Measurements from ENCODE around the gene TSPAN15.
"Not testable (repeated sequence)": the region's sequence is repeated elsewhere in the genome, so short reads cannot be mapped to it uniquely, and the experiment has no call there.

Gene TSPAN15

DNA sequence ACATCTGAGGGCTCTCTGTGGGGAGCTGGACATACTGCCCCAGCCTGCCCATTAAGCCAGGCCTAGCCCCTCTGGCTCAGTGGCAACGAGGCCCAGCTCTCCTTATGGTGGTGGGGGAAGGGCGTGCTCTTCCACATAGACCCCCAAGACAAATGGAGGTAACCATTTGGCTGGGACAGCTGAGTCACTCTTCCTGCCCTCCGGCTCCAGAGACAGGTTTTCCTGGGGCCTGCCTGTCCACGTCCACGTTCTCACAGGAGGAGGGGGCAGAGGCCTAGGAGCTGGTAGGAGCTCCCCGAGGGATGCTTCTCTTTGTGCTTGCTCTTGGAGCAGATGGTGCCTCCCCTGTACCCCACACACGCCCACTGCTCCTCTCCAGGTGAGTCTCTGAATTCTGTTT lies 33.5 kb downstream of the TSPAN15 start:
- Histone ChIP-seq H3K4me3 (ENCODE audit: insufficient read depth, low read depth, low read length) (no peak overlapping the region), H3K27ac (ENCODE audit: insufficient read depth, low read depth, low read length, poor library complexity, severe bottlenecking) (no peak overlapping the region), H3K9me3 (ENCODE audit: control insufficient read depth, low read length) (peaks cover 4% of the 10 kb centered on the region), H3K4me1 (ENCODE audit: control insufficient read depth, insufficient read depth, low read length) (no peaks in the 10 kb centered on the region), H3K27me3 (ENCODE audit: control insufficient read depth, insufficient read depth, low read length, poor library complexity, severe bottlenecking) (no peaks in the 10 kb centered on the region), H3K36me3 (ENCODE audit: control insufficient read depth, insufficient read depth, low read length) (no peaks in the 10 kb centered on the region)
- 90 to 92% methylated on average over 7 of the region's 7 CpGs for WGBS, 2 experiments

DNA sequence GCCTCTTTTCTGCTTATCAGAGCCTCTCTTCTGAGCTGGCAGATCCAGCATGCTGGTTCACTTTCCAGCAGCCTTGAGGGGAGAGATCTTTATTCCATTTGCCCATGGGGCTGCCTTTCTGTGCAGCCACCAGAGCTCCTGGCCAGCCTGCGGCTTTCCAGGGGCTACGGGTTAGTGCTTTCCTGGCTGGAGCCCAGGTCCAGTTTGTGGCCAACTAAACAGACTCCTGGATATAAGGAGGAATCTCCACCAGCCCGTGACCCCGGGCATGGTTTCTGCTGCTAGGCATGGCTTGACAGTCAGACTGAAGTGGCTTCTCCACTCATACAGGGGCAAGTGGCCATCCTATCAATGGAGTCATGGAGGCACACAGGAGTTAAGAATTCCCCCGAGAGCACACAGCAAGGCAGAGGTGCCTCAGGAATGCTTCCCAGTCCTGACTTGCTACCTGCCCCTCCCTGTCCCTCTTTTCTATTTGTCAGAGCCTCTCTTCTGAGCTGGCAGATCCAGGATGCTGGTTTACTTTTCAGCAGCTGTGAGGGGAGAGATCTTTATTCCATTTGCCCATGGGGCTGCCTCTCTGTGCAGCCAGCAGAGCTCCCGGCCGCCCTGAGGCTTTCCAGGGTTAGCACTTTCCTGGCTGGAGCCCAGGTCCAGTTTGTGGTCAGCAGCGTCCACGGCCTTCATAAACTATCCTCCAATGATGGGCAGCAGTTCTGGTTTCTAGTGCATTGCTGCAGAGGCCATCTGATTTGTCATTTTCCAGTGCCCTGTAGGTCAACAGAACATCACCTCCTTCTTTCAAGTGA lies 35.9 kb downstream of the TSPAN15 start:
- 91 to 96% methylated on average over 9 of the region's 9 CpGs for WGBS, 2 experiments
- Histone ChIP-seq H3K4me3 (ENCODE audit: insufficient read depth, low read depth, low read length) (no peak overlapping the region), H3K36me3 (ENCODE audit: control insufficient read depth, insufficient read depth, low read length) (no peaks in the 10 kb centered on the region), H3K4me1 (ENCODE audit: control insufficient read depth, insufficient read depth, low read length) (peaks cover 6% of the 10 kb centered on the region), H3K27me3 (ENCODE audit: control insufficient read depth, insufficient read depth, low read length, poor library complexity, severe bottlenecking) (no peaks in the 10 kb centered on the region), H3K9me3 (ENCODE audit: control insufficient read depth, low read length) (peaks cover 4% of the 10 kb centered on the region), H3K27ac (ENCODE audit: insufficient read depth, low read depth, low read length, poor library complexity, severe bottlenecking) (no peak overlapping the region)

DNA sequence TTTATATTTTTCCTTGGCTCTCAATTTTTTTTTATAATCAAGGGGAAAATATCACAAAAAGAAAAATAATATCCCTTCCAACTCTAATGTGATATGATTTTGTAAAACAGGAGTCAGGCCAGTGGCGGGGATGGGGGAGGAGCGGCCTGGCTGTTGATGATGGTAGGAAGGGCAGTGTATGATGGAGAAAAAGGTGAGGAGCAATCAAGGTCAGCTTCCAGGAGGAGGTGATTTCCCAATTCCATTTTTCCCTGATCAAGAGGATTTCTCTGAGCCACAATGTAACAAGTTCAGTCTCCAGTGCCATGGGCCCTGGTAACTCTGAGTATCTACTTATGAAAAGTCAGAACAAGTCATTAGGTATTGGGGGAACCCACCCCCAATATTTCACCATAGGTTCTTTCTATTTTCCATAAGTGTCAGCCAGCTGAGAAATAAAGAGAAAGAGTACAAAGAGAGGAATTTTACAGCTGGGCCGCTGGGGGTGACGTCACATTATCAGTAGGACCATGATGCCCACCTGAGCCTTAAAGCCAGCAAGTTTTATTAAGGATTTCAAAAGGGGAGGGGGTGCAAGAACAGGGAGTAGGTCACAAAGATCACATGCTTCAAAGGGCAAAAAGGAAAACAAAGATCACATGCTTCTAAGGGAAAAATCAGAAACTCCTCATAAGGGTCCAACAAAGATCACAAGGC lies 37.0 kb downstream of the TSPAN15 start:
- not testable (repeated sequence) for H3K27me3 ChIP-seq (ENCODE audit: control insufficient read depth, insufficient read depth, low read length, poor library complexity, severe bottlenecking); H3K27ac ChIP-seq (ENCODE audit: insufficient read depth, low read depth, low read length, poor library complexity, severe bottlenecking); H3K9me3 ChIP-seq (ENCODE audit: control insufficient read depth, low read length); H3K36me3 ChIP-seq (ENCODE audit: control insufficient read depth, insufficient read depth, low read length); H3K4me3 ChIP-seq (ENCODE audit: insufficient read depth, low read depth, low read length)
- peaks cover 14% of the 10 kb centered on the region for H3K4me1 ChIP-seq (ENCODE audit: control insufficient read depth, insufficient read depth, low read length)
- WGBS, 2 experiments = 92 to 95% methylated on average over 4 of the region's 4 CpGs

DNA sequence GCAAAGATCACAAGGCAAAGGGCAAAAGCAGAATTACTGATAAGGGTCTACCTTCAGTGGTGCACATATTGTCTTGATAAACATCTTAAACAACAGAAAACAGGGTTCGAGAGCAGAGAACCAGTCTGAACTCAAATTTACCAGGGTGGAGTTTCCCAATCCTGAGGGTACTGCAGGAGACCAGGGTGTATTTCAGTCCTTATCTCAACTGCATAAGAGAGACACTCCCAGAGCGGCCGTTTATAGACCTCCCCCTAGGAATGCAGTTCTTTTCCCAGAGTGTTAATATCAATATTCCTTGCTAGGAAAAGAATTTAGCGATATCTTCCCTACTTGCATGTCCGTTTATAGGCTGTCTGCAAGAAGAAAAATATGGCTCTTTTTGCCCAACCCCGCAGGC lies 37.6 kb downstream of the TSPAN15 start:
- peaks cover 14% of the 10 kb centered on the region for H3K4me1 ChIP-seq (ENCODE audit: control insufficient read depth, insufficient read depth, low read length)
- 79 to 81% methylated on average over 6 of the region's 6 CpGs for WGBS, 2 experiments
- not testable (repeated sequence) for H3K36me3 ChIP-seq (ENCODE audit: control insufficient read depth, insufficient read depth, low read length); H3K9me3 ChIP-seq (ENCODE audit: control insufficient read depth, low read length); H3K27me3 ChIP-seq (ENCODE audit: control insufficient read depth, insufficient read depth, low read length, poor library complexity, severe bottlenecking); H3K4me3 ChIP-seq (ENCODE audit: insufficient read depth, low read depth, low read length); H3K27ac ChIP-seq (ENCODE audit: insufficient read depth, low read depth, low read length, poor library complexity, severe bottlenecking)

- Histone ChIP-seq H3K36me3 (ENCODE audit: control insufficient read depth, insufficient read depth, low read length) (no peaks in the 10 kb centered on the region), H3K27ac (ENCODE audit: insufficient read depth, low read depth, low read length, poor library complexity, severe bottlenecking) (no peak overlapping the region), H3K27me3 (ENCODE audit: control insufficient read depth, insufficient read depth, low read length, poor library complexity, severe bottlenecking) (no peaks in the 10 kb centered on the region), H3K9me3 (ENCODE audit: control insufficient read depth, low read length) (peaks cover 4% of the 10 kb centered on the region), H3K4me3 (ENCODE audit: insufficient read depth, low read depth, low read length) (no peak overlapping the region), H3K4me1 (ENCODE audit: control insufficient read depth, insufficient read depth, low read length) (peaks cover 19% of the 10 kb centered on the region)
- WGBS, 2 experiments = 97% methylated on average over 9 of the region's 9 CpGs
Measured at GRCh38 chr10:69489506-69490090, 38.3 kb downstream of the TSPAN15 start.

DNA sequence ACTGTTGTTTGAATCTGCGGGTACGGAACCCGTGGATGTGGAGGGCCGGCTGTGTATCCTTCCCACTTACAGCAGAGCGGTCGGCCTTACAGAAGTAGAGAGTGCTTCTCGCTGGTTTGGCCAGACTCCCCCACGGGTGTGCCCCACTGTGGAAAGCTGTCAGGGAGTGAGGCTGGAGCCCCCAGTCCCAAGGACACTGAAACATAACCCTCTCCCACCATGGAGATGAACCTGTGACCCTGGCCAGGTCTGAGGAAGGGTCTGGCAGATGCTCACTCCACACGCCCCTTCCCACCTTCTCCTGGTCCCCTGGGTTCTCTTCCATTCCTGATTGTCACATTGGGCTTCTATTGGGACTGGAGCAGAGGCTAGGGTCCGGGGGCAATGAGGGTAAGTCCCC lies 39.6 kb downstream of the TSPAN15 start:
- H3K4me1 ChIP-seq (ENCODE audit: control insufficient read depth, insufficient read depth, low read length) = peaks cover 24% of the 10 kb centered on the region
- peaks cover 4% of the 10 kb centered on the region for H3K9me3 ChIP-seq (ENCODE audit: control insufficient read depth, low read length)
- H3K36me3 ChIP-seq (ENCODE audit: control insufficient read depth, insufficient read depth, low read length) = no peaks in the 10 kb centered on the region
- no peaks in the 10 kb centered on the region for H3K27me3 ChIP-seq (ENCODE audit: control insufficient read depth, insufficient read depth, low read length, poor library complexity, severe bottlenecking)
- no peak overlapping the region for H3K27ac ChIP-seq (ENCODE audit: insufficient read depth, low read depth, low read length, poor library complexity, severe bottlenecking)
- 96% methylated on average over 10 of the region's 10 CpGs for whole genome bisulfite sequencing, 2 experiments
- no peak overlapping the region for H3K4me3 ChIP-seq (ENCODE audit: insufficient read depth, low read depth, low read length)

- Histone ChIP-seq H3K9me3 (ENCODE audit: control insufficient read depth, low read length) (peaks cover 4% of the 10 kb centered on the region), H3K27me3 (ENCODE audit: control insufficient read depth, insufficient read depth, low read length, poor library complexity, severe bottlenecking) (no peaks in the 10 kb centered on the region), H3K36me3 (ENCODE audit: control insufficient read depth, insufficient read depth, low read length) (no peaks in the 10 kb centered on the region), H3K27ac (ENCODE audit: insufficient read depth, low read depth, low read length, poor library complexity, severe bottlenecking) (no peak overlapping the region), H3K4me3 (ENCODE audit: insufficient read depth, low read depth, low read length) (no peak overlapping the region), H3K4me1 (ENCODE audit: control insufficient read depth, insufficient read depth, low read length) (peaks cover 24% of the 10 kb centered on the region)
- 75 to 85% methylated on average over 3 to 4 of the region's 4 CpGs for WGBS, 2 experiments
Measured at GRCh38 chr10:69491611-69492010, 40.3 kb downstream of the TSPAN15 start.

GRCh38 chr10:69492091-69492745 lies 41.0 kb downstream of the TSPAN15 start:
- H3K36me3 ChIP-seq (ENCODE audit: control insufficient read depth, insufficient read depth, low read length) = no peaks in the 10 kb centered on the region
- H3K27me3 ChIP-seq (ENCODE audit: control insufficient read depth, insufficient read depth, low read length, poor library complexity, severe bottlenecking) = no peaks in the 10 kb centered on the region
- no peak overlapping the region for H3K4me3 ChIP-seq (ENCODE audit: insufficient read depth, low read depth, low read length)
- H3K4me1 ChIP-seq (ENCODE audit: control insufficient read depth, insufficient read depth, low read length) = peaks cover 24% of the 10 kb centered on the region
- WGBS, 2 experiments = 70 to 77% methylated on average over 11 to 13 of the region's 13 CpGs
- no peak overlapping the region for H3K27ac ChIP-seq (ENCODE audit: insufficient read depth, low read depth, low read length, poor library complexity, severe bottlenecking)
- peaks cover 4% of the 10 kb centered on the region for H3K9me3 ChIP-seq (ENCODE audit: control insufficient read depth, low read length)

- WGBS, 2 experiments = 72 to 74% methylated on average over 12 of the region's 12 CpGs
- Histone ChIP-seq H3K27ac (ENCODE audit: insufficient read depth, low read depth, low read length, poor library complexity, severe bottlenecking) (no peak overlapping the region), H3K4me3 (ENCODE audit: insufficient read depth, low read depth, low read length) (no peak overlapping the region), H3K36me3 (ENCODE audit: control insufficient read depth, insufficient read depth, low read length) (no peaks in the 10 kb centered on the region), H3K4me1 (ENCODE audit: control insufficient read depth, insufficient read depth, low read length) (peaks cover 24% of the 10 kb centered on the region), H3K9me3 (ENCODE audit: control insufficient read depth, low read length) (no peaks in the 10 kb centered on the region), H3K27me3 (ENCODE audit: control insufficient read depth, insufficient read depth, low read length, poor library complexity, severe bottlenecking) (no peaks in the 10 kb centered on the region)
Measured at GRCh38 chr10:69492746-69493462, 41.6 kb downstream of the TSPAN15 start.
